ENCODE results near the gene TRAPPC2. TPM values are rescaled to one million over a fixed set of nuclear protein-coding genes. Genes with fewer than 3 reads are reported as not detected.

TRAPPC2 gene
- total and polyA plus RNA-seq, 8 donors = 4.4 to 13.2 (median 8.9) TPM

- ATAC-seq = no peak
- TF ChIP-seq, protein P1, sequence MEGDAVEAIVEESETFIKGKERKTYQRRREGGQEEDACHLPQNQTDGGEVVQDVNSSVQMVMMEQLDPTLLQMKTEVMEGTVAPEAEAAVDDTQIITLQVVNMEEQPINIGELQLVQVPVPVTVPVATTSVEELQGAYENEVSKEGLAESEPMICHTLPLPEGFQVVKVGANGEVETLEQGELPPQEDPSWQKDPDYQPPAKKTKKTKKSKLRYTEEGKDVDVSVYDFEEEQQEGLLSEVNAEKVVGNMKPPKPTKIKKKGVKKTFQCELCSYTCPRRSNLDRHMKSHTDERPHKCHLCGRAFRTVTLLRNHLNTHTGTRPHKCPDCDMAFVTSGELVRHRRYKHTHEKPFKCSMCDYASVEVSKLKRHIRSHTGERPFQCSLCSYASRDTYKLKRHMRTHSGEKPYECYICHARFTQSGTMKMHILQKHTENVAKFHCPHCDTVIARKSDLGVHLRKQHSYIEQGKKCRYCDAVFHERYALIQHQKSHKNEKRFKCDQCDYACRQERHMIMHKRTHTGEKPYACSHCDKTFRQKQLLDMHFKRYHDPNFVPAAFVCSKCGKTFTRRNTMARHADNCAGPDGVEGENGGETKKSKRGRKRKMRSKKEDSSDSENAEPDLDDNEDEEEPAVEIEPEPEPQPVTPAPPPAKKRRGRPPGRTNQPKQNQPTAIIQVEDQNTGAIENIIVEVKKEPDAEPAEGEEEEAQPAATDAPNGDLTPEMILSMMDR (IDR thresholded peaks at IDR 0.05) = no peak
- H3K4me1 ChIP-seq = peaks cover 0 to 39% (median 15%) of the 10 kb centered on the region in 3 donors
- FAIRE-seq = no peak
- no peaks in the 10 kb centered on the region for H3K36me3 ChIP-seq
- WGBS, 2 donors = 89 to 97% methylated on average over 2 of the region's 2 CpGs
- no peaks in the 10 kb centered on the region for H3K27me3 ChIP-seq
- H3K4me3 ChIP-seq = no peak overlapping the region
- H3K27ac ChIP-seq = no peak overlapping the region
- no peak for DNase-seq
- H3K9me3 ChIP-seq = no peaks in the 10 kb centered on the region
- intact Hi-C loops (cut with DNase I) = no loop called here
Observed at GRCh38 chrX:13697455-13697854, 37.0 kb downstream of the TRAPPC2 start.

DNA sequence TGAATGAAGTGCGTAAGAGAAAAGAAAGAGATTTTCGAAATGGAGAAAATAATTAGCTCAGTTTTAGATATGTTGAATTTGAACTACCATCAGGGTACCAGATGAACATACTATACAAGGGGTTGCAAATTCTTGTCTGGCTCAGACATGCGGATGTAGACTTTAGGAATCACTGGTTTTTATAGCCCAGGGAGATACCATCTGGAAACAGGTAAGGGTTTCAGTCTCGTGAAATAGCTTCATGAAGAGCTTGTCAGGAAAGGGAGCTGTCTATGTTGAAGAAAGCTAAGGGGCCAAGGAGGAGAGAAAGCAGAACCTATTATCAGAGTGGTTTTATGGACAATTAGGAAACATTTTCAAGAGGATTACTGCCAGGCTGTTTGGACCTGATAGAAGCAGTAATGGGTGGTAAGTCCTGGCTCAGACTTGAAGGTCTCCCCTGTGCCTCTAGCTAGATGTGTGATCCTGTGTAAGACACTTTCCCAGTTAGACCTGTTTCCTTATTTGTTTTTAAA is 38.8 kb downstream of the TRAPPC2 start:
- no peak for FAIRE-seq
- intact Hi-C loops (cut with DNase I) = no loop called here
- no peak for DNase-seq
- H3K4me3 ChIP-seq = no peak overlapping the region
- ATAC-seq = no peak
- no peaks in the 10 kb centered on the region for H3K9me3 ChIP-seq
- H3K4me1 ChIP-seq = peaks cover 0 to 33% (median 7%) of the 10 kb centered on the region in 3 donors
- 74 to 81% methylated on average over 4 of the region's 4 CpGs for WGBS, 2 donors
- no peak overlapping the region for H3K27ac ChIP-seq
- TF ChIP-seq, protein P1 (IDR thresholded peaks at IDR 0.05) = no peak
- no peaks in the 10 kb centered on the region for H3K27me3 ChIP-seq
- H3K36me3 ChIP-seq = no peaks in the 10 kb centered on the region

DNA sequence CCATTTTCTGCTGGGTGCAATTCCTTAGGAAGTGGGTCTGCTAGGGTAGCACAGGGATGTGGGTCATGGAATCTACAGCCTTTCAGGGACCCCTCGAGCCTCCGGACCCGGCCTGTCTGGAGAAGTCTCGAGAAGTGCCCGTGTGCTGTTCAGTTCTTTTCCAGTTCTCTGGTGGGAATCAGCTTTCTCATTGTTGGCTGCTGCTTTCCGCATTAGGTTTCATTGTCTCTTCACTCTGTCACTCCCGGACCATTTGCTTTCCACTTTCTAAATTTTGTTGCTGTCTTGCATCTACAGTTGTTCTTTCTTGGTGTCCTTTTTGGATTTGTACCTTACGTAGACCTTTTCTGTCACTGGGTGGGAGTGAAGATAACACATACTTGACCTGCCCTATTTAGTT is 39.4 kb downstream of the TRAPPC2 start:
- TF ChIP-seq, protein P1 (IDR thresholded peaks at IDR 0.05) = no peak
- WGBS, 2 donors = 53 to 70% methylated on average over 8 of the region's 8 CpGs
- Histone ChIP-seq H3K9me3 (no peaks in the 10 kb centered on the region), H3K36me3 (no peaks in the 10 kb centered on the region), H3K27ac (no peak overlapping the region), H3K27me3 (no peaks in the 10 kb centered on the region), H3K4me1 (peaks cover 0 to 30% (median 7%) of the 10 kb centered on the region in 3 donors), H3K4me3 (no peak overlapping the region)
- FAIRE-seq (peak; percentile 32), DNase-seq (no peak), ATAC-seq (no peak)
- intact Hi-C loops (cut with DNase I) = no loop called here

- intact Hi-C loops (cut with DNase I) = no loop called here
- Histone ChIP-seq H3K4me3 (no peak overlapping the region), H3K27ac (peak overlapping the region in 1 of 4 donors; percentile 96), H3K36me3 (no peaks in the 10 kb centered on the region), H3K4me1 (peaks cover 0 to 28% (median 7%) of the 10 kb centered on the region in 3 donors), H3K9me3 (no peaks in the 10 kb centered on the region), H3K27me3 (no peaks in the 10 kb centered on the region)
- TF ChIP-seq, protein P1 (IDR thresholded peaks at IDR 0.05) = no peak
- FAIRE-seq = no peak
- ATAC-seq = no peak
- DNase-seq = no peak
- WGBS, 2 donors = 35 to 60% methylated on average over 2 of the region's 2 CpGs
Observed at GRCh38 chrX:13694359-13694758, 40.1 kb downstream of the TRAPPC2 start.

DNA sequence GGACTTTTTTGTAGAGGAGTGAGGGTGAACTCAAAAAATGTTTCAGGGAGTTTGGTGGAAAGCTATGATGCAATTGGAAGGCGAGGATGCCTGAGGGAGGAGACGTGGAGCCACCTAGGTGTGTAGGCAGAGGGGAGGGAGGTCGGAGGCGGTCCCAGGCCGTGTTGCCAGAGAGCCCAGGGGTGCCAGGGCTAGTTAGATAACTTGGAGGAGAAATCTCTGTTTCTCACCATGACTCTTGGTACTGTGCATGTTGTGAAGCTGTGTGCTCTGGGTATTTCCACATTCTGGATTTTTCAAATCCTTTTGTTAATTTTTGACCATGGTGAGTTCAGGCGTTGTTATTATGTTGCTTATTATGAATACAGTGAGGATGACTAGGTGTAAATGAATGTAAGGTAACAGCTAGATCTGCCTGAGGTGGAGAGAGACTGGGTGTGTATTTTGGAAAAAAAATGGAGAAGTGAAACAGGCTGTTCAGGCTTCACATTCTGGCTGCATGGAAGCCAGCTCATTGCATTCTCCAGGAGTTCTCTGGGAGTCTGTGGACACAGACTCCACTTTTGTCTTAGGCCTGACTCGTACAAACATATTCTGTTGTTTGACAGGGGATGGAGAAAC is 41.0 kb downstream of the TRAPPC2 start:
- WGBS, 2 donors = 14 to 48% methylated on average over 7 of the region's 7 CpGs
- TF ChIP-seq, protein P1 (IDR thresholded peaks at IDR 0.05) = no peak
- ATAC-seq (peak in 2 of 4 donors; percentile 8 to 14), FAIRE-seq (no peak), DNase-seq (peak in 2 of 6 donors; percentile 40 to 65)
- H3K9me3 ChIP-seq = no peaks in the 10 kb centered on the region
- peak overlapping the region in 3 of 4 donors; percentile 4 to 97 (median 96) for H3K27ac ChIP-seq
- no peak overlapping the region for H3K4me3 ChIP-seq
- peaks cover 0 to 27% (median 7%) of the 10 kb centered on the region in 3 donors for H3K4me1 ChIP-seq
- no peaks in the 10 kb centered on the region for H3K27me3 ChIP-seq
- intact Hi-C loops (cut with DNase I) = no loop called here
- no peaks in the 10 kb centered on the region for H3K36me3 ChIP-seq

Measured in pancreas (tissue), 10 donors.